GM12891 (cell line): ENCODE measurements around the gene CYTH4.

Source experiments
- POLR2A ChIP-seq: IDR thresholded peaks from 2 replicates; pipeline ENCODE4 v1.6.1; 2011; ENCODE audit warnings: low read depth, low read length, control low read depth
- POLR2AphosphoS5 ChIP-seq: IDR thresholded peaks from 2 replicates; pipeline ENCODE4 v1.6.1; 2011; ENCODE audit warnings: low read depth, low read length, control low read depth
- TAF1 ChIP-seq: IDR thresholded peaks from 2 replicates; pipeline ENCODE4 v1.6.1; 2011; ENCODE audit warnings: low read depth, low read length, control low read depth

- TF ChIP-seq POLR2A = no peak
- TF ChIP-seq POLR2AphosphoS5 = no peak
- TF ChIP-seq TAF1 = no peak
Measured at GRCh38 chr22:37281195-37281594, 1.1 kb upstream of the CYTH4 start.
